SK-N-SH (cell line): Measurements from ENCODE around the gene FEM1B. TPM values are rescaled to one million over a fixed set of nuclear protein-coding genes. Genes with fewer than 3 reads are reported as not detected.

ENCODE experiments used
- CTCF ChIA-PET: fragments of 300-600, 350-600 bp; formaldehyde crosslinking; extraction: SDS; loops from one replicate; lab custom pipeline; 2021; lab: Yijun Ruan, JAX
- POLR2A ChIA-PET: fragments of 350-600 bp; sonication (Branson Sonifier 250); formaldehyde crosslinking; extraction: SDS; loops from one replicate; lab custom pipeline; 2020; ENCODE audit warnings: antibody characterized with exemption, inconsistent platforms; lab: Yijun Ruan, JAX
- DNase-seq: peaks from one replicate; pipeline ENCODE4 v3.0.0; 2012
- H2AFZ ChIP-seq: fragments of 200-600 bp; sonication (generic); 2 replicates; pipeline ENCODE4 v1.8.1; 2016; ENCODE audit warnings: antibody characterized with exemption, mild to moderate bottlenecking, low read depth
- H3F3A ChIP-seq: fragments of 200-600 bp; sonication (generic); replicated peaks from 2 replicates; pipeline ENCODE3; 2016; ENCODE audit warnings: antibody characterized with exemption, mild to moderate bottlenecking; ENCODE audit not compliant: insufficient read depth
- H3K27ac ChIP-seq, 2 experiments: fragments of 200-500 bp in 1 of 2; fragments of 200-600 bp in 1 of 2; sonication (Bioruptor generic) in 1 of 2; sonication (generic), shearing (Covaris generic) in 1 of 2; 2 replicates each; pipeline versions ENCODE4 v1.5.1 to v1.6.1; 2014 to 2016; ENCODE audit warnings: low read depth in 2 of 2, inconsistent platforms in 1 of 2, low read length in 1 of 2, mild to moderate bottlenecking in 1 of 2, mixed read lengths in 1 of 2
- H3K27me3 ChIP-seq: fragments of 200-600 bp; sonication (generic), shearing (Covaris generic); 2 replicates; pipeline ENCODE4 v1.6.1; 2016; ENCODE audit warnings: mixed run types; ENCODE audit not compliant: insufficient read depth
- H3K36me3 ChIP-seq, 2 experiments: fragments of 200-500 bp in 1 of 2; fragments of 200-600 bp in 1 of 2; sonication (Bioruptor generic) in 1 of 2; sonication (generic) in 1 of 2; replicated peaks in 1 of 2; 2 replicates each; pipeline versions ENCODE3 to v1.5.1; 2014 to 2016; ENCODE audit warnings: low read length in 1 of 2, mild to moderate bottlenecking in 1 of 2; ENCODE audit not compliant: insufficient read depth in 2 of 2, control insufficient read depth in 1 of 2
- H3K4me1 ChIP-seq, 2 experiments: fragments of 200-500 bp in 1 of 2; fragments of 200-600 bp in 1 of 2; sonication (Bioruptor generic) in 1 of 2; sonication (generic), shearing (Covaris generic) in 1 of 2; 2 replicates each; pipeline versions ENCODE4 v1.5.1 to v1.6.1; 2014 to 2016; ENCODE audit warnings: low read depth in 1 of 2, low read length in 1 of 2, mixed run types in 1 of 2; ENCODE audit not compliant: insufficient read depth in 2 of 2, control insufficient read depth in 1 of 2
- H3K4me2 ChIP-seq: fragments of 200-600 bp; sonication (generic), shearing (Covaris generic); 2 replicates; pipeline ENCODE4 v1.6.1; 2017; ENCODE audit warnings: mixed run types
- H3K4me3 ChIP-seq, 2 experiments: fragments of 200-500 bp in 1 of 2; fragments of 200-600 bp in 1 of 2; sonication (Bioruptor generic) in 1 of 2; sonication (generic), shearing (Covaris generic) in 1 of 2; 2 replicates each; pipeline versions ENCODE4 v1.5.1 to v1.8.1; 2014 to 2016; ENCODE audit warnings: low read depth in 2 of 2, inconsistent platforms in 1 of 2, low read length in 1 of 2, mild to moderate bottlenecking in 1 of 2, mixed read lengths in 1 of 2, moderate library complexity in 1 of 2
- H3K79me2 ChIP-seq: fragments of 200-600 bp; sonication (generic); 2 replicates; pipeline ENCODE4 v1.8.1; 2017; ENCODE audit warnings: mild to moderate bottlenecking; ENCODE audit not compliant: insufficient read depth
- H3K9ac ChIP-seq: fragments of 200-600 bp; sonication (generic); 2 replicates; pipeline ENCODE4 v1.6.1; 2017; ENCODE audit warnings: mixed run types
- H3K9me2 ChIP-seq: fragments of 200-600 bp; sonication (generic); 2 replicates; pipeline ENCODE4 v1.6.1; 2017; ENCODE audit warnings: mixed run types
- H3K9me3 ChIP-seq: fragments of 200-600 bp; sonication (generic); 2 replicates; pipeline ENCODE4 v1.6.1; 2017; ENCODE audit warnings: mixed run types, mild to moderate bottlenecking, moderate library complexity
- H4K20me1 ChIP-seq: fragments of 200-600 bp; sonication (generic); 2 replicates; pipeline ENCODE4 v1.6.1; 2017; ENCODE audit warnings: mild to moderate bottlenecking, mixed run types; ENCODE audit not compliant: insufficient read depth
- CHD2 ChIP-seq: fragments of 150-350 bp; IDR thresholded peaks from 2 replicates; pipeline ENCODE4 v1.6.1; 2018; ENCODE audit warnings: low read length; ENCODE audit not compliant: partially characterized antibody
- ELF1 ChIP-seq: IDR thresholded peaks from 2 replicates; pipeline ENCODE4 v1.4.0; 2012
- EP300 ChIP-seq, 2 experiments: IDR thresholded peaks; 2 replicates each; pipeline versions ENCODE4 v1.4.0 to v1.6.1; 2012; ENCODE audit warnings: borderline replicate concordance in 1 of 2, low read depth in 1 of 2, low read length in 1 of 2
- FOXJ3 ChIP-seq: sonication (generic); formaldehyde crosslinking; IDR thresholded peaks from 2 replicates; pipeline ENCODE4 v1.5.1; 2020; ENCODE audit warnings: mild to moderate bottlenecking, missing genetic modification reagents
- GATA2 ChIP-seq: sonication (generic); formaldehyde crosslinking; IDR thresholded peaks from 2 replicates; pipeline ENCODE4 v1.5.0; 2020; ENCODE audit warnings: mild to moderate bottlenecking, missing genetic modification reagents
- IRF3 ChIP-seq: fragments of 150-350 bp; IDR thresholded peaks from 2 replicates; pipeline ENCODE4 v1.6.1; 2016; ENCODE audit warnings: mild to moderate bottlenecking, low read depth, low read length
- JUND ChIP-seq: IDR thresholded peaks from 2 replicates; pipeline ENCODE4 v1.4.0; 2012
- MAX ChIP-seq: IDR thresholded peaks from 2 replicates; pipeline ENCODE4 v1.4.0; 2012; ENCODE audit warnings: low read depth
- NFIC ChIP-seq: IDR thresholded peaks from 2 replicates; pipeline ENCODE4 v1.4.0; 2012; ENCODE audit warnings: borderline replicate concordance
- PBX3 ChIP-seq: IDR thresholded peaks from 2 replicates; pipeline ENCODE4; 2012
- RAD21 ChIP-seq: IDR thresholded peaks from 2 replicates; pipeline ENCODE4 v1.6.1; 2012; ENCODE audit warnings: mild to moderate bottlenecking, low read length
- RCOR1 ChIP-seq: fragments of 150-350 bp; IDR thresholded peaks from 2 replicates; pipeline ENCODE4 v1.6.1; 2017; ENCODE audit warnings: antibody characterized with exemption, low read length
- RXRA ChIP-seq: IDR thresholded peaks from 2 replicates; pipeline ENCODE4 v1.4.0; 2012; ENCODE audit warnings: low read depth, mild to moderate bottlenecking, borderline replicate concordance
- SMC3 ChIP-seq: IDR thresholded peaks from 2 replicates; pipeline ENCODE4 v1.6.1; 2012; ENCODE audit warnings: low read depth, low read length, improper control_type of control experiment
- TCF12 ChIP-seq: IDR thresholded peaks from 2 replicates; pipeline ENCODE4 v1.4.0; 2012
- TEAD4 ChIP-seq: IDR thresholded peaks from 2 replicates; pipeline ENCODE4 v1.4.0; 2012; ENCODE audit warnings: mild to moderate bottlenecking, borderline replicate concordance; ENCODE audit not compliant: insufficient read depth
- USF1 ChIP-seq: IDR thresholded peaks from 2 replicates; pipeline ENCODE4 v1.4.0; 2012; ENCODE audit warnings: low read depth, borderline replicate concordance
- USF2 ChIP-seq: fragments of 150-350 bp; IDR thresholded peaks from 2 replicates; pipeline ENCODE4 v1.6.1; 2017; ENCODE audit warnings: antibody characterized with exemption, low read length, low read depth, borderline replicate concordance
- ZBTB33 ChIP-seq: IDR thresholded peaks from 2 replicates; pipeline ENCODE4 v1.4.0; 2012; ENCODE audit warnings: low read depth, borderline replicate concordance
- WGBS: methylation state at CpG from one replicate; pipeline ENCODE4 v1.1.6; 2017; ENCODE audit warnings: low lambda C conversion rate; 5-methylcytosine and 5-hydroxymethylcytosine counted together
- polyA plus RNA-seq, 3 experiments: library from polyadenylated mRNA; depleted of rRNA; stranded (reverse); fragments of >200 nt; gene quantifications; 2 replicates each; pipeline ENCODE4 v1.2.3, GENCODE V29; 2012

Gene FEM1B
- polyA plus RNA-seq, 1 of the 3 experiments (the other 2 are of a cell fraction) = 14.0 TPM

GRCh38 chr15:68278345-68278594 is 725 bp downstream of the FEM1B start:
- POLR2A ChIA-PET = interaction anchor here (1.1 to 2.5 kb wide), 7 partner anchors 11 to 541 kb away, joined by 5 to 16 read pairs (median 6); no protein-coding TSS in a partner anchor
- H3K9me2 ChIP-seq = no peaks in the 10 kb centered on the region
- CTCF ChIA-PET = interaction anchor here (1.7 to 2.9 kb wide), 3 partner anchors 25 to 29 kb away, joined by 5 to 19 read pairs (median 8); no protein-coding TSS in a partner anchor
- H3K4me2 ChIP-seq = peak overlapping the region; percentile 82
- no peaks in the 10 kb centered on the region for H3K9me3 ChIP-seq
- no peak overlapping the region for H2AFZ ChIP-seq
- peaks cover 49% of the 10 kb centered on the region for H4K20me1 ChIP-seq
- peaks cover 7 to 11% of the 10 kb centered on the region in 2 experiments for H3K36me3 ChIP-seq
- TF ChIP-seq JUND (no peak), USF2 (no peak), SMC3 (no peak), TEAD4 (no peak), GATA2 (CRISPR knock-in tag) (no peak), RCOR1 (no peak), ELF1 (no peak), CHD2 (no peak), IRF3 (no peak), EP300 (IDR thresholded peaks at IDR 0.05; ENCODE audit: borderline replicate concordance in 1 of 2, low read depth in 1 of 2, low read length in 1 of 2) (no peak), RAD21 (no peak), RXRA (no peak), USF1 (no peak), FOXJ3 (CRISPR knock-in tag) (no peak), ZBTB33 (no peak), PBX3 (no peak), NFIC (no peak), MAX (no peak), TCF12 (no peak)
- WGBS = 0% methylated on average over 17 of the region's 22 CpGs
- H3K79me2 ChIP-seq = peaks cover 84% of the 10 kb centered on the region
- H3K4me3 ChIP-seq = peak overlapping the region; percentile 86 to 98
- peak overlapping the region; percentile 98 for H3K9ac ChIP-seq
- DNase-seq = no peak
- H3F3A ChIP-seq = peaks cover 19% of the 10 kb centered on the region
- peak overlapping the region; percentile 97 to 99 for H3K27ac ChIP-seq
- H3K27me3 ChIP-seq = no peaks in the 10 kb centered on the region
- H3K4me1 ChIP-seq = peaks cover 14 to 36% of the 10 kb centered on the region in 2 experiments; a peak in 3 of 4 replicates
